GM19023 (cell line): ENCODE measurements around the gene ARFGAP3.

Source experiments
- ATAC-seq: cut with Tn5 transposase; IDR thresholded peaks from one replicate; pipeline ENCODE4 v1.9.1; 2021; ENCODE audit warnings: mild to moderate bottlenecking, moderate library complexity; ENCODE audit not compliant: unreplicated experiment

Gene ARFGAP3

DNA sequence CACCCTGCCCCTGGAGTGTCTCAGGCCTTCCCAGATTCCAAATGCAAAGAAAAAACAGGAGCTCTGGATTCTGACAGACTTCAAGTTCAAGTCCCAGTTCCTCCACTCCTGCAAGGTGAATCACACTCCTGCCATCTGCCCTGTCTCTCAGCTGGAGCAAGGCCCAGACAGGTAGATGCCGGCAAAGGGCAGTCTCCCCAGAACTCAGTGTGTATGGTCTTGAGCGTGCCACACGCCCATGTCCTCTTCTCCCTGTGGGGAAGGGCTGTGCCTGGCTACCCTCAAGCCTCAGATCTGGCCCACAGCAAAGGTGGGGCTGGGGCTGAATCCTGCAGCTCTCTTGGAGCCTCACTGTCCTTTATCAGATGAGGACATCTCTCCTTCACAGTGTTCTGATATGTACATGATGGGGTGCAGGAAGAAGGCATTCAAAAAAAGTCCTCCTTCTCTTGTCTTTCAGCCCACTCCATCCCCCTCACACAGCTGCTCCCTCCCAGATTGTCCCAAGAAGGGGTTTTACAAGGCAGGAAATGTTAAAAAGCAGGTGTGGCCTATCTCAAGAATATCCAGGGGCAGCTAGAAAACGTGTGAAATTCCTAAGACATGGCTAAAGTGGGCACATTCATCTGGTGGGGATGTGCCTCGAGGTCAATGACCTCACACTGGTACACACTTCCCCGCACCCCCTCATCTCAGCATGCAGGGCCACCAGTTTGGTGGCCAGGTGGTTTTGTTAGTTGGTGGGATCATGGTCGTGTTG, 27.7 kb upstream of the ARFGAP3 start:
- ATAC-seq: no peak

- ATAC-seq: no peak
Observed at GRCh38 chr22:42883970-42884369, 26.9 kb upstream of the ARFGAP3 start.

GRCh38 chr22:42883121-42883520, 26.0 kb upstream of the ARFGAP3 start:
- no peak for ATAC-seq

- ATAC-seq: no peak
Observed at GRCh38 chr22:42881982-42882656, 25.0 kb upstream of the ARFGAP3 start.

DNA sequence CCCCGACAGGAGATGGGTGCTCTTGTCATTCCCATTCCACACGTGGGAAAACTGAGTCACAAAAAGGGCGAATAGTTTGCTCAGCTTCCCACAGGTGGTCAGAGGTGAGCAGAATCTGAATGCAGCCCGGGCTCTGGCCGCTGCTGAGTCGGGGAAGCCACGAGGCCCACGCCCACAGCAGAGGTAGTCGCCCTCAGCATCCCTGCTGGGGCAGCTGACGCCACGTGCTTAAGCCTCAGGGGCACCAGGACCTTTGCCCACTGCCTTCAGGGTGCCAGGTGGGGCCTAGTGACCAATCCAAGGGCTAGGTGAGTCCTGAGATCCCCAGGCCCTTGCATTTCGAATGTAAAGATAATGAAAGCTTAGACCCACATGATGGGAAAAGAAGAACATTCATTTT, 24.2 kb upstream of the ARFGAP3 start:
- ATAC-seq: no peak

DNA sequence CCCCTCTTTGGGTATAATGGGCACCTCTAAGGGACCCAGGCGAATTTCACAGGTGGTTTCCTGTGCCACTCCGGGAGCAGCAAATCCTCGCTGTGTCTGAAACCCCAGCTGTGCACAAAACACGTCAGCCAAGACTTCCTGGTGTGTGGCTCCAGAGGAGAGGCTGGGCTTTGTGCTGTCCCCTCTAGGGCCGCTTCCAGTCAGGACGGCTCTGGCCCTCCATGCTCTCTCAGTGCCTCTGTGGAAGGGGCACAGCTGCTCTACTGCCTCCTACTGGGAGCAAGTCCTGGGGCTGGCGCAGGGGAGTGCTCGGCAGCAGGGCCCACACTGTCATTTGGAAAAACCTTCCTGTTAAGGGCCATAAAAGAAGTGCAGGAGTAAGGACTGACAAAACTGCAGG, 23.7 kb upstream of the ARFGAP3 start:
- no peak for ATAC-seq

GRCh38 chr22:42879371-42880021, 22.4 kb upstream of the ARFGAP3 start:
- no peak for ATAC-seq

GRCh38 chr22:42878561-42879305, 21.7 kb upstream of the ARFGAP3 start:
- no peak for ATAC-seq

- no peak for ATAC-seq
Observed at GRCh38 chr22:42877597-42878340, 20.7 kb upstream of the ARFGAP3 start.

DNA sequence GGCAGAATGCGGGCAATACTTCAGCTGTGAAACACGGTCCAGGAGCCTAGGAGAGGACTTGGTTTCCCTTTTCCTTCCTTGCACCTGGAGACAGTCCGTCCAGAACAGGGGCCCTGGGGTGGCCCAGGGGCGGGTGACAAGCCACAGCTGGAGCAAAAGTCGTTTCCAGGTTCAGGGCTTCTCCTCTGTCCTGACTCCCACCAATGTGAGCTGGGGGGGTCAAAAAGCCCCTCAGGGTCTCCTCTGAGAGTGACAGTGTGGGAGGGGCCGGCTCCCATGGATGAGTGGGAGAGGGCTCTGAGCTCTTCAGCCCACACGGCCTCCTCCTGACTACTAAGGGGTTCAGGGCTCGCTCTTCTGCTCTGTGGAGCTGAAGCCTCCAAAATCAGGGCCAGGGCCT, 20.1 kb upstream of the ARFGAP3 start:
- ATAC-seq: no peak

DNA sequence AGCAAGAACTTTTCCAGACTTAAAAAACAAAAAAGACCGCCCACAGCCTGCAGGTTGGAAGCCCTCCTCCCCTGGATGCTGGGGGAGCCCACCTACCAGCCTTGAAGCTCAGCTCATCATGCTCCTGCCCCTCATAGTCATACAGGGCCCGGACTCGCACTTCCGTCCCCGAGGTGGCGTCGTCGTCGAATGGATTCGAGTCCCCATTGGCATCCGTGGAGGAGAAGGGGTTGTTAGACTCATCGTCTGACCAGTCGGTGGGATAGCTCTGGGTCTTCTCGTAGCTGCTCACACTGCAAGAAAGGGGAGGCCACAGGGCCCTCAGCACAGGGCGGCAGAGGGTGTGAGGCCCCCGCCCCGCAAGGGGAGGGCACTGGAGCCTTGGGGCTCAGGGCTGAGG, 19.0 kb upstream of the ARFGAP3 start:
- ATAC-seq: no peak

- no peak for ATAC-seq
Observed at GRCh38 chr22:42874010-42874409, 16.9 kb upstream of the ARFGAP3 start.

DNA sequence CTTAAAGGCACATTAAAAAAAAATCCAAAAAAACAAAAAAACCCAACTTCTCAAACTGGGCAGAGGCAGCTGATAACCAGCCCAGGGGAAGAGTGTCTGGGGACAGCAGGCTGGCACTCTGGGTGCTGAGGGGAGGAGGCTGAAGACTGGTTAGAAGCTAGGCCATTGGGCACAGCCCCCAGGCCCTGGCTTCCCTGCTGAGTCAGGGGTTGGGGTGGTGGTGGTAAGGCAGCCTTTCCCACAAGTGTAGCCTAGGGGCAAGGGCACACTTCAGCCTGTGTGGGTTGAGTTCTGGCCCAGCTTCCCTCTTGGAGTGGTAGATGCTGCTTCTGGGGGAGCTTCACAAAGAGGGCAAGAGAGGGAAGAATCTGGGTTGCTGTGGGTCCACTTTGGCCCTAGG, 16.3 kb upstream of the ARFGAP3 start:
- ATAC-seq: no peak

DNA sequence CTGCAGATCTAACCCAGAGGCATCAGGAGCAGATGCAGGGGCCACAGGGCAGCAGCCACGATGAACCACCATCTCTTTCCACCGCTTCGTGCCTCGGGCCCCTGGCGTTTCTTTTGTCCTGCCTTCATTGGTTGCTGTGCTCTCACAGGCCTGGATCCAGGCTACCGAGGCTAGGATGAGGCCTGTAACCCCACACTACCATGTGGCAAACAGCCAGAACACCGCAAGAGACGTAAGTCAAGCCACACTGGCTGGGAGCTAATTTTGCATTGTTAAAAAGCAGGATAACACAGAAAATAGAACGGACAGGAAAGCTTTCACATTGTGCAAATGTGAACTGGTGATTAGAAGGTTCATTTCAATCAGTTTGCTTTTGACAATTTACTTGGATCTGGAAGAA, 15.7 kb upstream of the ARFGAP3 start:
- ATAC-seq: no peak

- no peak for ATAC-seq
Observed at GRCh38 chr22:42871146-42872050, 14.3 kb upstream of the ARFGAP3 start.

DNA sequence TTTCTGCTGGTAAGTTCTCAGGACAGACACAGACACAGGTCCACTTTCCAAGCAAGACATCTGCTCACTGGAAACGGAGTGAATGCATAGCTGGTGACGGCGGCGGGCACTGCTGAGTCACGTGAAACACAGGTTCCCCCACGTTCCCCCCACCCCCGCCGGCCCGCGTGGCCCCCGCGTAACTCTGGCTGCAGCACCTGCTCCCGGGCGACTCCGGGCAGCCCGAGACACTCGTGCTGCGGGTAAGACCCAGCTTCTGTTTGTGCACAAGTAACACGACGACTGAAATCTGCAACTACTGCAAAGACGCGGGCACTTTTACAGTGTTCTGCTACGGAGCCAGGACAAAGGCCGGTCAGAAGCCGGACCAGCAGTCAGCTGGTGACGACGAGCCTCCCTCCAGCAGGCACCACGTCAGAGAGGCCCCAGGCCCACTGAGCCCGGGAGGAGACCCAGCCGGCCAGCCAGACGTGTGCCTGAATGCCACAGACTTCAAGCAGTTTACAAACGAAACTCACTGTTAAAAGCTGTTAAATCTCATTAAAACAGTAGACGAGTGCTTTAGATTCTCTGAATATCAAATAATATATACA, 12.9 kb upstream of the ARFGAP3 start:
- ATAC-seq: no peak

DNA sequence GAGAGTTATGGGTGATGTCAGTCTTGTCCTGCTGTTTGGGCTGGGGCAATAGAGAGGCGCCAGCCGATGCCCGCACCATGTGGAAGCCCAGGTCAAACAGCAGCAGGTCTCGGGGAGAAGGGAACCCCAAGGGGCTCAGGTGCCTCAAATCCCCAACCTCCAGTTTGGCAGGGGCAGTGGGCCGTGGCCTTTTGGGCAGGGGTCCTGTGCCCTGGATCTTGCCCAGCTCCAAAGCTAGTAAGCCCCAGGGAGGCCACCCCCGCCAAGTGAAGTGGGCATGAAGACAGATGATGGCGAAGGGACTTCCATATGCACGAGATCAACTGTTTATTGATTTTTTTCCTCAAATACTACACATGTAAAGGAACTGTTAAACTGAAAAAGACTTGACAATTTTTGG, 12.4 kb upstream of the ARFGAP3 start:
- ATAC-seq: no peak

DNA sequence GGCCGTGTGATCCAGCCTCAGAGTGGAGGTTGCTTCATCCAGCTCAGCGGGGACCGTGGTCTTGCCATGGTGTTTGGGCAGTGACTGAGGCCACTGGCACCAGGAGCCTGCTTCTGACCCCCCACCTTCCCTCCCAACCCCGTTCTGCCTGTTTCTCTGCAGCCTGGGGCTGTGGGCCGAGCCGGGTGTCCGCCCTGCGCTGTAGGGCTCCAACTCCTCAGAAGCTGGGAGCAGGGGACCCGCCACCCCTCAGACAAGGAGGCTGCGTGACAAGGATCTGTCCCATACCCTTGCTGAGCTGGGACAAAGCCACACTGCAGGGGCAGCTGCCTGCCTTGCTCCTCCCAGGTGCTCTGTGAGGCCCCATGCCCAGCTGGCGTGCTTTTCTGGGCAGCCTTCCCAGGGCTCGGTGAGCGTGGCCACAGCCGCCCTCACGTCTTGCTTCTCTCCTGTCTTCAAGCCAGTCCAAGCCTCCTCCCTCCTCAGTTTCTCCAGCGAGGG, 11.7 kb upstream of the ARFGAP3 start:
- no peak for ATAC-seq

- no peak for ATAC-seq
Observed at GRCh38 chr22:42866100-42866499, 9.0 kb upstream of the ARFGAP3 start.
